ENCODE data around the gene TSHB.

DNA sequence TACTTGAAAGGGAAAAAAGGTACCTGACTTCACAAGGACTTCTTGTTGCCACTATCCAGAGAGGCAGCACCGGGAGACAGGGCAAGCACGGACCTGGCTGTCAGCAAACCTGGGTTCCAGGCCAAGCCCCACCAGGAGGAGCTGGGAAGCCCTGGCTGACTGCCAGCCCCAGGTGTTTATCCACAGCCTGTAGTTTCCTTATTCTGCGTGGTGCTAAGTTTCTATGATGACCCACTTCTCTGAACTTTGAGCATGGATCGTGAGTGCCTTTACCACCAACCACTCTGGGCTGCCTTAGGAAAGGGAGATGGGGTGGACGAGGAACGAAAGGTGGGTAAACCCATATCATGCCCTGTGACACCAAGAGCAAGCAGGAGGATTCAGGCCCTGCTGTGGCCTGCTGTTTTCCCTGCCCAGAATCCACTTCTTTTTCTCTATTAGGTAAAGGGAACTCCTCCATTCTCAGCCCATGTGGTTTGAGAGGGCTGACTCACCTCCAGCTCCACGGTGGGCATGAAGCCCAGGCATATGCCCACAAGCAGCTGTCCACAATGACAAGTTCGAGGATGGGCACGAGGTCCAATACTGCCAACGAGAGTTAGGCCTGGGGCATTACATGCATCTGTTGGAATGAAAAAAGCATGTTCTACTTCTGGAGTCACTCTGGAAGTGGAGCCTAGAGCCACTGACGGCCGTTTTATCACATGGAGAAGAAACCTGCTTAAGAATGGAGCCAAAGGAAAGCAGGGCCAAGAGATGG lies 39.4 kb downstream of the TSHB start:
- TF ChIP-seq, protein P1, sequence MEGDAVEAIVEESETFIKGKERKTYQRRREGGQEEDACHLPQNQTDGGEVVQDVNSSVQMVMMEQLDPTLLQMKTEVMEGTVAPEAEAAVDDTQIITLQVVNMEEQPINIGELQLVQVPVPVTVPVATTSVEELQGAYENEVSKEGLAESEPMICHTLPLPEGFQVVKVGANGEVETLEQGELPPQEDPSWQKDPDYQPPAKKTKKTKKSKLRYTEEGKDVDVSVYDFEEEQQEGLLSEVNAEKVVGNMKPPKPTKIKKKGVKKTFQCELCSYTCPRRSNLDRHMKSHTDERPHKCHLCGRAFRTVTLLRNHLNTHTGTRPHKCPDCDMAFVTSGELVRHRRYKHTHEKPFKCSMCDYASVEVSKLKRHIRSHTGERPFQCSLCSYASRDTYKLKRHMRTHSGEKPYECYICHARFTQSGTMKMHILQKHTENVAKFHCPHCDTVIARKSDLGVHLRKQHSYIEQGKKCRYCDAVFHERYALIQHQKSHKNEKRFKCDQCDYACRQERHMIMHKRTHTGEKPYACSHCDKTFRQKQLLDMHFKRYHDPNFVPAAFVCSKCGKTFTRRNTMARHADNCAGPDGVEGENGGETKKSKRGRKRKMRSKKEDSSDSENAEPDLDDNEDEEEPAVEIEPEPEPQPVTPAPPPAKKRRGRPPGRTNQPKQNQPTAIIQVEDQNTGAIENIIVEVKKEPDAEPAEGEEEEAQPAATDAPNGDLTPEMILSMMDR (IDR thresholded peaks at IDR 0.05; ENCODE audit: poor library complexity, severe bottlenecking), result no peak
- no peak for TF ChIP-seq EP300 (conservative IDR thresholded peaks at IDR 0.05; ENCODE audit: poor library complexity, severe bottlenecking)
- no peak for TF ChIP-seq EZH2 (IDR thresholded peaks at IDR 0.05; ENCODE audit: borderline replicate concordance, insufficient read depth, low read length, poor library complexity, severe bottlenecking)
- TF ChIP-seq SMC3 (conservative IDR thresholded peaks at IDR 0.05; ENCODE audit: poor library complexity), result no peak

Measured in neural cell (in vitro differentiated cells).